IMR-90 (cell line): ENCODE measurements around the gene C20orf144. TPM values are rescaled to one million over a fixed set of nuclear protein-coding genes. Genes with fewer than 3 reads are reported as not detected.

Source experiments
- ATAC-seq: fragments of 200-7000 bp; cut with Tn5 transposase; 2 replicates; pipeline ENCODE4 v1.9.1; 2020; ENCODE audit warnings: low read depth, mild to moderate bottlenecking, moderate library complexity
- BruUV-seq: library from RNA; stranded (reverse); fragments of 400-500 nt; replicated peaks from 2 replicates; lab custom pipeline; 2021; lab: Mats Ljungman, UMichigan
- CTCF ChIA-PET: fragments of 300-600 bp; formaldehyde crosslinking; extraction: SDS; loops from one replicate; lab custom pipeline; 2021; ENCODE audit warnings: antibody characterized with exemption; lab: Yijun Ruan, JAX
- POLR2A ChIA-PET: fragments of 300-600 bp; sonication (Branson Sonifier 250); formaldehyde crosslinking; loops from one replicate; lab custom pipeline; 2022; ENCODE audit warnings: antibody characterized with exemption; ENCODE audit not compliant: unreplicated experiment; lab: Charles Lee
- DNase-seq: peaks from one replicate; pipeline ENCODE4 v3.0.0; 2013
- H2AFZ ChIP-seq: replicated peaks from 2 replicates; pipeline ENCODE3; 2013; ENCODE audit warnings: low read length, mild to moderate bottlenecking; ENCODE audit not compliant: poor library complexity
- H2AK5ac ChIP-seq: 2 replicates; pipeline ENCODE4 v1.6.1; 2013; ENCODE audit warnings: low read depth, low read length, inconsistent platforms
- H2AK9ac ChIP-seq: replicated peaks from 2 replicates; pipeline ENCODE3; 2013; ENCODE audit warnings: mild to moderate bottlenecking, low read depth, low read length, moderate library complexity; ENCODE audit not compliant: poor library complexity
- H2BK120ac ChIP-seq: 2 replicates; pipeline ENCODE4 v1.6.1; 2013; ENCODE audit warnings: low read depth, low read length, inconsistent platforms
- H2BK15ac ChIP-seq: 3 replicates; pipeline ENCODE4 v1.6.1; 2013; ENCODE audit warnings: low read depth, low read length, inconsistent platforms
- H2BK20ac ChIP-seq: 2 replicates; pipeline ENCODE4 v1.6.1; 2013; ENCODE audit warnings: low read depth, mild to moderate bottlenecking, inconsistent platforms, low read length, moderate library complexity
- H2BK5ac ChIP-seq: 2 replicates; pipeline ENCODE4 v1.6.1; 2013; ENCODE audit warnings: mild to moderate bottlenecking, low read depth, low read length, inconsistent platforms; ENCODE audit not compliant: poor library complexity, severe bottlenecking
- H3K14ac ChIP-seq: replicated peaks from 2 replicates; pipeline ENCODE4 v1.6.1; 2013; ENCODE audit warnings: low read depth, low read length, inconsistent platforms
- H3K18ac ChIP-seq: 2 replicates; pipeline ENCODE4 v1.6.1; 2013; ENCODE audit warnings: low read depth, low read length, control low read depth
- H3K23ac ChIP-seq: 2 replicates; pipeline ENCODE4 v1.6.1; 2013; ENCODE audit warnings: low read depth, low read length, inconsistent platforms
- H3K27ac ChIP-seq: 2 replicates; pipeline ENCODE4 v1.5.1; 2013; ENCODE audit warnings: mild to moderate bottlenecking, control low read depth, low read length; ENCODE audit not compliant: insufficient read depth
- H3K27me3 ChIP-seq: 2 replicates; pipeline ENCODE4 v1.6.1; 2013; ENCODE audit warnings: low read length; ENCODE audit not compliant: control insufficient read depth, insufficient read depth
- H3K36me3 ChIP-seq: 2 replicates; pipeline ENCODE4 v1.6.1; 2013; ENCODE audit warnings: low read length, mixed read lengths; ENCODE audit not compliant: control insufficient read depth, insufficient read depth
- H3K4ac ChIP-seq: 2 replicates; pipeline ENCODE4 v1.6.1; 2013; ENCODE audit warnings: low read depth, low read length, inconsistent platforms
- H3K4me1 ChIP-seq: 2 replicates; pipeline ENCODE4 v1.6.1; 2013; ENCODE audit warnings: low read length, mixed read lengths; ENCODE audit not compliant: control insufficient read depth, insufficient read depth
- H3K4me2 ChIP-seq: 2 replicates; pipeline ENCODE4 v1.6.1; 2013; ENCODE audit warnings: low read depth, mild to moderate bottlenecking, control low read depth, low read length, moderate library complexity
- H3K4me3 ChIP-seq: 2 replicates; pipeline ENCODE4 v1.5.1; 2013; ENCODE audit warnings: low read depth, mild to moderate bottlenecking, control low read depth, low read length, moderate library complexity; ENCODE audit not compliant: insufficient read depth
- H3K56ac ChIP-seq: 2 replicates; pipeline ENCODE4 v1.6.1; 2013; ENCODE audit warnings: low read length, inconsistent platforms; ENCODE audit not compliant: insufficient read depth; ENCODE audit errors: extremely low read depth
- H3K79me1 ChIP-seq, 2 experiments: 2 replicates each; pipeline ENCODE4 v1.6.1; 2013; ENCODE audit warnings: low read length in 2 of 2, inconsistent platforms in 1 of 2, low read depth in 1 of 2
- H3K9ac ChIP-seq: 2 replicates; pipeline ENCODE4 v1.6.1; 2013; ENCODE audit warnings: low read depth, low read length, control low read depth
- H3K9me1 ChIP-seq: 2 replicates; pipeline ENCODE4 v1.6.1; 2013; ENCODE audit warnings: low read length, inconsistent platforms; ENCODE audit not compliant: insufficient read depth
- H3K9me3 ChIP-seq: 2 replicates; pipeline ENCODE4 v1.6.1; 2013; ENCODE audit warnings: low read length; ENCODE audit not compliant: control insufficient read depth, insufficient read depth
- H4K20me1 ChIP-seq: 2 replicates; pipeline ENCODE4 v1.6.1; 2013; ENCODE audit warnings: low read length, inconsistent platforms; ENCODE audit not compliant: insufficient read depth
- H4K5ac ChIP-seq: 2 replicates; pipeline ENCODE4 v1.6.1; 2013; ENCODE audit warnings: mild to moderate bottlenecking, low read depth, low read length, control low read depth
- H4K8ac ChIP-seq, 2 experiments: 2 replicates each; pipeline ENCODE4 v1.6.1; 2013; ENCODE audit warnings: low read depth in 2 of 2, low read length in 2 of 2, control low read depth in 1 of 2, inconsistent platforms in 1 of 2
- H4K91ac ChIP-seq: 2 replicates; pipeline ENCODE4 v1.6.1; 2013; ENCODE audit warnings: low read depth, low read length, inconsistent platforms; ENCODE audit not compliant: insufficient read depth
- BHLHE40 ChIP-seq: fragments of 150-350 bp; IDR thresholded peaks from 2 replicates; pipeline ENCODE4 v1.6.1; 2016; ENCODE audit warnings: mild to moderate bottlenecking, low read depth, low read length
- CEBPB ChIP-seq: IDR thresholded peaks from 2 replicates; pipeline ENCODE4 v1.6.1; 2012; ENCODE audit warnings: low read depth, low read length, improper control_type of control experiment
- CHD1 ChIP-seq: IDR thresholded peaks from 2 replicates; pipeline ENCODE4 v1.6.1; 2012; ENCODE audit warnings: low read depth, low read length, improper control_type of control experiment
- ELK1 ChIP-seq: fragments of 150-350 bp; IDR thresholded peaks from 2 replicates; pipeline ENCODE4 v1.6.1; 2016; ENCODE audit warnings: low read depth, mild to moderate bottlenecking, low read length, moderate library complexity, borderline replicate concordance
- FOS ChIP-seq: fragments of 150-350 bp; IDR thresholded peaks from 2 replicates; pipeline ENCODE4 v1.6.1; 2016; ENCODE audit warnings: low read depth, low read length
- MAFK ChIP-seq: IDR thresholded peaks from 2 replicates; pipeline ENCODE4 v1.6.1; 2012; ENCODE audit warnings: low read depth, low read length, improper control_type of control experiment
- MAZ ChIP-seq: IDR thresholded peaks from 2 replicates; pipeline ENCODE4 v1.6.1; 2012; ENCODE audit warnings: low read depth, mild to moderate bottlenecking, low read length, improper control_type of control experiment, moderate library complexity, borderline replicate concordance
- MXI1 ChIP-seq: IDR thresholded peaks from 2 replicates; pipeline ENCODE4 v1.6.1; 2012; ENCODE audit warnings: low read depth, mild to moderate bottlenecking, low read length, moderate library complexity, borderline replicate concordance
- NFE2L2 ChIP-seq: fragments of 150-350 bp; IDR thresholded peaks from 2 replicates; pipeline ENCODE4 v1.6.1; 2016; ENCODE audit warnings: low read depth, mild to moderate bottlenecking, low read length
- POLR2A ChIP-seq: IDR thresholded peaks from 2 replicates; pipeline ENCODE4 v1.6.1; 2012; ENCODE audit warnings: mild to moderate bottlenecking, low read depth, low read length
- RAD21 ChIP-seq: IDR thresholded peaks from 2 replicates; pipeline ENCODE4 v1.6.1; 2012; ENCODE audit warnings: low read length, improper control_type of control experiment
- RCOR1 ChIP-seq: IDR thresholded peaks from 2 replicates; pipeline ENCODE4 v1.6.1; 2012; ENCODE audit warnings: mild to moderate bottlenecking, low read length, improper control_type of control experiment; ENCODE audit not compliant: insufficient replicate concordance
- RFX5 ChIP-seq: IDR thresholded peaks from 2 replicates; pipeline ENCODE4 v1.8.0; 2012; ENCODE audit warnings: low read depth, mild to moderate bottlenecking, low read length, moderate library complexity
- SMC3 ChIP-seq: fragments of 150-350 bp; IDR thresholded peaks from 2 replicates; pipeline ENCODE4 v1.6.1; 2016; ENCODE audit warnings: low read depth, mild to moderate bottlenecking, antibody characterized with exemption, low read length, moderate library complexity
- USF2 ChIP-seq: fragments of 150-350 bp; IDR thresholded peaks from 2 replicates; pipeline ENCODE4 v1.6.1; 2017; ENCODE audit warnings: mild to moderate bottlenecking, antibody characterized with exemption, low read length, low read depth
- WGBS, 2 experiments: methylation state at CpG; one replicate each; pipeline versions ENCODE4 v1.1.5 to v1.1.7; 2013; ENCODE audit warnings: missing lambda C conversion rate in 2 of 2; ENCODE audit not compliant: insufficient read length in 1 of 2; ENCODE audit errors: extremely low coverage in 2 of 2; 5-methylcytosine and 5-hydroxymethylcytosine counted together
- dilution Hi-C: fragments of 300-500 bp; cut with HindIII; formaldehyde crosslinking; loops from one replicate; pipeline ENCODE4 v1.14.3; 2018; ENCODE audit warnings: low sequenced_read_pairs; ENCODE audit not compliant: unreplicated experiment
- in situ Hi-C: fragments of 300-500 bp; cut with MboI; formaldehyde crosslinking; loops from 3 replicates; pipeline ENCODE4 v1.14.3; 2019; ENCODE audit warnings: low sequenced_read_pairs, inconsistent platforms, mixed read lengths
- intact Hi-C: fragments of 100-400 bp; cut with micrococcal nuclease; formaldehyde crosslinking; loops from 2 replicates; pipeline ENCODE4 v1.10.0; 2022
- polyA plus RNA-seq, 3 experiments: library from polyadenylated mRNA; depleted of rRNA; stranded (reverse); fragments of >200 nt; gene quantifications; 2 replicates each; pipeline ENCODE4 v1.2.3, GENCODE V29; 2012; ENCODE audit warnings: low replicate concordance in 1 of 3
- total RNA-seq: library from RNA; depleted of rRNA; stranded (reverse); fragments of >200 nt; gene quantifications from 2 replicates; pipeline ENCODE4 v1.2.3, GENCODE V29; 2012
- TF ChIP-seq, protein P1 (sequence below): conservative IDR thresholded peaks from 2 replicates; pipeline ENCODE4 v1.5.1; 2012; ENCODE audit warnings: mild to moderate bottlenecking, low read depth, low read length, improper control_type of control experiment

The C20orf144 gene
- total and polyA plus RNA-seq, 2 of the 4 experiments (the other 2 are of a cell fraction): under 0.01 to 0.19 TPM

- Histone ChIP-seq H3K4me2 (no peak overlapping the region), H4K20me1 (peaks cover 9% of the 10 kb centered on the region; the same call in 1 of the 2 replicates)
- no peak for ATAC-seq
These were observed 12.9 kb upstream of the C20orf144 start for GRCh38 chr20:33649201-33649681.

More at GRCh38 chr20:33649201-33649681, 12.9 kb upstream of the C20orf144 start:
- H3K4me1 ChIP-seq: peaks cover 3% of the 10 kb centered on the region; the same call in 1 of the 2 replicates
- H3K18ac ChIP-seq: no peak overlapping the region
- H3K14ac ChIP-seq: no peak overlapping the region
- no peak overlapping the region for H2AK5ac ChIP-seq
- ChIA-PET POLR2A (no interaction called here), CTCF (no interaction called here)
- H2BK20ac ChIP-seq: no peak overlapping the region
- no peak overlapping the region for H4K91ac ChIP-seq
- intact Hi-C loops (no loop called here), dilution Hi-C loops (no loop called here), in situ Hi-C loops (no loop called here)
- 54% methylated on average over 8 of the region's 19 CpGs; no CpG with 5 or more reads in 1 of the 2 experiments for WGBS, 2 experiments
- H3K4ac ChIP-seq: no peak overlapping the region
- H3K36me3 ChIP-seq: peaks cover 18% of the 10 kb centered on the region
- no peak overlapping the region for H2BK15ac ChIP-seq
- H4K5ac ChIP-seq: no peak overlapping the region
- no peak overlapping the region for H2BK5ac ChIP-seq
- DNase-seq: no peak
- no peaks in the 10 kb centered on the region for H3K9me3 ChIP-seq
- TF ChIP-seq RFX5 (no peak), POLR2A (no peak), NFE2L2 (no peak), ELK1 (no peak), SMC3 (no peak), RAD21 (no peak), CEBPB (no peak), FOS (no peak), CHD1 (no peak), MAFK (no peak), RCOR1 (no peak), MXI1 (no peak), BHLHE40 (no peak), USF2 (no peak), MAZ (no peak)
- TF ChIP-seq, protein P1, sequence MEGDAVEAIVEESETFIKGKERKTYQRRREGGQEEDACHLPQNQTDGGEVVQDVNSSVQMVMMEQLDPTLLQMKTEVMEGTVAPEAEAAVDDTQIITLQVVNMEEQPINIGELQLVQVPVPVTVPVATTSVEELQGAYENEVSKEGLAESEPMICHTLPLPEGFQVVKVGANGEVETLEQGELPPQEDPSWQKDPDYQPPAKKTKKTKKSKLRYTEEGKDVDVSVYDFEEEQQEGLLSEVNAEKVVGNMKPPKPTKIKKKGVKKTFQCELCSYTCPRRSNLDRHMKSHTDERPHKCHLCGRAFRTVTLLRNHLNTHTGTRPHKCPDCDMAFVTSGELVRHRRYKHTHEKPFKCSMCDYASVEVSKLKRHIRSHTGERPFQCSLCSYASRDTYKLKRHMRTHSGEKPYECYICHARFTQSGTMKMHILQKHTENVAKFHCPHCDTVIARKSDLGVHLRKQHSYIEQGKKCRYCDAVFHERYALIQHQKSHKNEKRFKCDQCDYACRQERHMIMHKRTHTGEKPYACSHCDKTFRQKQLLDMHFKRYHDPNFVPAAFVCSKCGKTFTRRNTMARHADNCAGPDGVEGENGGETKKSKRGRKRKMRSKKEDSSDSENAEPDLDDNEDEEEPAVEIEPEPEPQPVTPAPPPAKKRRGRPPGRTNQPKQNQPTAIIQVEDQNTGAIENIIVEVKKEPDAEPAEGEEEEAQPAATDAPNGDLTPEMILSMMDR: no peak
- no peak overlapping the region for H2AFZ ChIP-seq
- H2BK120ac ChIP-seq: no peak overlapping the region
- H2AK9ac ChIP-seq: no peak overlapping the region
- no peak overlapping the region for H3K9ac ChIP-seq
- H3K9me1 ChIP-seq: peaks cover 14% of the 10 kb centered on the region; the same call in 1 of the 2 replicates
- no peaks in the 10 kb centered on the region for H3K79me1 ChIP-seq
- H3K56ac ChIP-seq: no peak overlapping the region
- BruUV-seq: no TSS peak
- H3K27me3 ChIP-seq: no peaks in the 10 kb centered on the region
- H3K27ac ChIP-seq: no peak overlapping the region
- no peak overlapping the region for H4K8ac ChIP-seq
- H3K4me3 ChIP-seq: no peak overlapping the region
- no peak overlapping the region for H3K23ac ChIP-seq
